DOHH2 (cell line): ENCODE data around the gene NKAIN2.

Experiments
- H3F3A ChIP-seq: fragments of 200-600 bp; sonication (generic), shearing (Covaris generic); 2 replicates; pipeline ENCODE4 v1.6.0; 2016; ENCODE audit warnings: antibody characterized with exemption, mild to moderate bottlenecking; ENCODE audit not compliant: control insufficient read depth, insufficient read depth
- H3K27ac ChIP-seq: fragments of 200-600 bp; sonication (generic); 2 replicates; pipeline ENCODE4 v1.5.1; 2014; ENCODE audit warnings: low read depth, mild to moderate bottlenecking, low read length, moderate library complexity
- H3K27me3 ChIP-seq: fragments of 200-600 bp; sonication (generic); 2 replicates; pipeline ENCODE4 v1.6.1; 2014; ENCODE audit warnings: mild to moderate bottlenecking, low read length, mixed read lengths; ENCODE audit not compliant: control insufficient read depth
- H3K36me3 ChIP-seq: fragments of 200-600 bp; sonication (generic); 2 replicates; pipeline ENCODE4 v1.6.1; 2014; ENCODE audit warnings: mild to moderate bottlenecking, low read length, moderate library complexity, mixed read lengths; ENCODE audit not compliant: control insufficient read depth
- H3K4me1 ChIP-seq: fragments of 200-600 bp; sonication (generic); 2 replicates; pipeline ENCODE4 v1.6.1; 2014; ENCODE audit warnings: mild to moderate bottlenecking, low read length, mixed read lengths; ENCODE audit not compliant: control insufficient read depth
- H3K4me2 ChIP-seq: fragments of 200-600 bp; sonication (generic); 2 replicates; pipeline ENCODE4 v1.6.0; 2014; ENCODE audit warnings: mild to moderate bottlenecking, low read length, moderate library complexity
- H3K4me3 ChIP-seq: fragments of 200-600 bp; sonication (generic); 2 replicates; pipeline ENCODE4 v1.5.1; 2014; ENCODE audit warnings: mild to moderate bottlenecking, low read length, mixed read lengths
- H3K79me2 ChIP-seq: fragments of 200-600 bp; sonication (generic); 2 replicates; pipeline ENCODE4 v1.6.1; 2014; ENCODE audit warnings: mild to moderate bottlenecking, low read length, mixed read lengths; ENCODE audit not compliant: control insufficient read depth
- H3K9me2 ChIP-seq: fragments of 200-600 bp; sonication (generic); replicated peaks from 2 replicates; pipeline ENCODE4 v1.6.1; 2014; ENCODE audit warnings: mild to moderate bottlenecking, low read length, mixed read lengths; ENCODE audit not compliant: control insufficient read depth
- H3K9me3 ChIP-seq: fragments of 200-600 bp; sonication (generic); 2 replicates; pipeline ENCODE4 v1.6.1; 2014; ENCODE audit warnings: antibody characterized with exemption, low read length, mixed read lengths; ENCODE audit not compliant: control insufficient read depth, insufficient read depth
- H4K20me1 ChIP-seq: fragments of 200-600 bp; sonication (generic); 2 replicates; pipeline ENCODE4 v1.6.0; 2014; ENCODE audit warnings: low read depth, mild to moderate bottlenecking, antibody characterized with exemption, low read length, moderate library complexity; ENCODE audit not compliant: control insufficient read depth, insufficient read depth
- EZH2phosphoT487 ChIP-seq: fragments of 200-600 bp; sonication (generic); IDR thresholded peaks from 2 replicates; pipeline ENCODE4 v1.6.1; 2017; ENCODE audit warnings: borderline replicate concordance, mild to moderate bottlenecking, antibody characterized with exemption, low read length, moderate library complexity, mixed read lengths
- TF ChIP-seq, protein P1 (sequence below): fragments of 200-600 bp; sonication (generic); IDR thresholded peaks from one replicate; pipeline ENCODE4 v1.5.1; 2014; ENCODE audit warnings: antibody characterized with exemption, mild to moderate bottlenecking, low read depth, low read length; ENCODE audit not compliant: poor library complexity, severe bottlenecking

The NKAIN2 gene

GRCh38 chr6:123879749-123880148 lies 76.1 kb downstream of the NKAIN2 start:
- H3F3A ChIP-seq, result no peaks in the 10 kb centered on the region
- H3K27me3 ChIP-seq, result no peaks in the 10 kb centered on the region
- TF ChIP-seq, protein P1, sequence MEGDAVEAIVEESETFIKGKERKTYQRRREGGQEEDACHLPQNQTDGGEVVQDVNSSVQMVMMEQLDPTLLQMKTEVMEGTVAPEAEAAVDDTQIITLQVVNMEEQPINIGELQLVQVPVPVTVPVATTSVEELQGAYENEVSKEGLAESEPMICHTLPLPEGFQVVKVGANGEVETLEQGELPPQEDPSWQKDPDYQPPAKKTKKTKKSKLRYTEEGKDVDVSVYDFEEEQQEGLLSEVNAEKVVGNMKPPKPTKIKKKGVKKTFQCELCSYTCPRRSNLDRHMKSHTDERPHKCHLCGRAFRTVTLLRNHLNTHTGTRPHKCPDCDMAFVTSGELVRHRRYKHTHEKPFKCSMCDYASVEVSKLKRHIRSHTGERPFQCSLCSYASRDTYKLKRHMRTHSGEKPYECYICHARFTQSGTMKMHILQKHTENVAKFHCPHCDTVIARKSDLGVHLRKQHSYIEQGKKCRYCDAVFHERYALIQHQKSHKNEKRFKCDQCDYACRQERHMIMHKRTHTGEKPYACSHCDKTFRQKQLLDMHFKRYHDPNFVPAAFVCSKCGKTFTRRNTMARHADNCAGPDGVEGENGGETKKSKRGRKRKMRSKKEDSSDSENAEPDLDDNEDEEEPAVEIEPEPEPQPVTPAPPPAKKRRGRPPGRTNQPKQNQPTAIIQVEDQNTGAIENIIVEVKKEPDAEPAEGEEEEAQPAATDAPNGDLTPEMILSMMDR, result no peak
- no peak for TF ChIP-seq EZH2phosphoT487
- H3K27ac ChIP-seq, result no peak overlapping the region
- H3K4me3 ChIP-seq, result no peak overlapping the region
- no peaks in the 10 kb centered on the region for H3K36me3 ChIP-seq
- no peaks in the 10 kb centered on the region for H3K4me1 ChIP-seq
- H3K9me2 ChIP-seq, result no peaks in the 10 kb centered on the region
- no peak overlapping the region for H3K4me2 ChIP-seq
- no peaks in the 10 kb centered on the region for H3K79me2 ChIP-seq
- H3K9me3 ChIP-seq, result no peaks in the 10 kb centered on the region
- no peaks in the 10 kb centered on the region for H4K20me1 ChIP-seq

- no peak for TF ChIP-seq EZH2phosphoT487
- TF ChIP-seq, protein P1, result no peak
- no peaks in the 10 kb centered on the region for H3K79me2 ChIP-seq
- H3K27ac ChIP-seq, result no peak overlapping the region
Measured at GRCh38 chr6:123888771-123889513, 85.3 kb downstream of the NKAIN2 start.

DNA sequence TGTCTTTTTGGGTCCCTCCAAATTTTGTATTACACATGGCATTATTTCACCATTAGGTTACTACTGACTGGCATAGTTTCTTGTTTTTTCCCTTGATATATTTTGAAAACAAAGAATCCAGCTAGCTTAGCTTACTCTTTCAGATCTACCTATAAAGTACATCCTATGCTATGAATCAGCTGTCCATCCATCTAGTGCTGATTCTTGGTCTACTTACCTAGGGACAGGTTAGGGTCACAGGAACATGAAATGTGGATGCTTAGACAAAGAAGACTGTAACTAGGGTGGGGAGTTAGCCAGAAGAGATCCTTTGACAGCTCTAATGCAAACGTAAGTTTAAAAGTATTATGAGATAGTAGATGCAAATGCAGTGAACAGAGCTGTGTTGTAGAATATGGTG lies 91.7 kb downstream of the NKAIN2 start:
- no peaks in the 10 kb centered on the region for H3K27me3 ChIP-seq
- H3K9me2 ChIP-seq, result no peaks in the 10 kb centered on the region
- no peak overlapping the region for H3K27ac ChIP-seq
- no peaks in the 10 kb centered on the region for H3K36me3 ChIP-seq
- no peak for TF ChIP-seq EZH2phosphoT487
- TF ChIP-seq, protein P1, result no peak
- H3K79me2 ChIP-seq, result no peaks in the 10 kb centered on the region
- H3K4me1 ChIP-seq, result no peaks in the 10 kb centered on the region
- no peaks in the 10 kb centered on the region for H3F3A ChIP-seq
- H3K4me2 ChIP-seq, result no peak overlapping the region
- no peaks in the 10 kb centered on the region for H4K20me1 ChIP-seq
- H3K4me3 ChIP-seq, result no peak overlapping the region
- H3K9me3 ChIP-seq, result no peaks in the 10 kb centered on the region

More at GRCh38 chr6:123888771-123889513, 85.3 kb downstream of the NKAIN2 start:
- Histone ChIP-seq H3K4me3 (no peak overlapping the region), H3K9me3 (no peaks in the 10 kb centered on the region), H3K4me2 (no peak overlapping the region), H3K36me3 (no peaks in the 10 kb centered on the region), H3F3A (no peaks in the 10 kb centered on the region), H3K27me3 (no peaks in the 10 kb centered on the region), H4K20me1 (no peaks in the 10 kb centered on the region), H3K9me2 (no peaks in the 10 kb centered on the region), H3K4me1 (no peaks in the 10 kb centered on the region)
